PC-3 (cell line): ENCODE results near the gene PRDM1. TPM values are rescaled to one million over a fixed set of nuclear protein-coding genes. Genes with fewer than 3 reads are reported as not detected.

ENCODE experiments used
- ATAC-seq: fragments of 200-7000 bp; cut with Tn5 transposase; 2 replicates; pipeline ENCODE4 v1.9.1; 2020; ENCODE audit warnings: mild to moderate bottlenecking, moderate library complexity
- BruUV-seq: library from RNA; stranded (reverse); fragments of 400-500 nt; replicated peaks from 2 replicates; lab custom pipeline; 2021; lab: Mats Ljungman, UMichigan
- CTCF ChIA-PET: fragments of 300-600 bp; sonication (Branson Sonifier 250); formaldehyde crosslinking; loops from one replicate; lab custom pipeline; 2022; ENCODE audit warnings: antibody characterized with exemption; lab: Charles Lee
- POLR2A ChIA-PET: fragments of 300-600 bp; sonication (Branson Sonifier 250); formaldehyde crosslinking; loops from one replicate; lab custom pipeline; 2022; ENCODE audit warnings: antibody characterized with exemption; ENCODE audit not compliant: unreplicated experiment; lab: Charles Lee
- DNase-seq: peaks from one replicate; pipeline ENCODE4 v3.0.0-alpha.2; 2015
- H2AFZ ChIP-seq: fragments of 300-600 bp; sonication (generic); 2 replicates; pipeline ENCODE4 v1.6.0; 2016; ENCODE audit warnings: antibody characterized with exemption, low read length
- H3F3A ChIP-seq: fragments of 300-600 bp; sonication (generic); one replicate; pipeline ENCODE4 v1.6.0; 2017; ENCODE audit warnings: antibody characterized with exemption, low read length, control low read depth, mild to moderate bottlenecking; ENCODE audit not compliant: unreplicated experiment
- H3K27ac ChIP-seq: fragments of 300-600 bp; sonication (generic); 2 replicates; pipeline ENCODE4 v1.5.1; 2016; ENCODE audit warnings: mild to moderate bottlenecking, low read length
- H3K27me3 ChIP-seq: fragments of 300-600 bp; sonication (generic); 2 replicates; pipeline ENCODE4 v1.6.1; 2016; ENCODE audit warnings: low read length, mixed read lengths
- H3K36me3 ChIP-seq: fragments of 300-600 bp; sonication (generic); 2 replicates; pipeline ENCODE4 v1.6.1; 2016; ENCODE audit warnings: low read depth, mixed run types, low read length, mixed read lengths
- H3K4me1 ChIP-seq: fragments of 300-600 bp; sonication (generic); 2 replicates; pipeline ENCODE4 v1.5.1; 2016; ENCODE audit warnings: low read length; ENCODE audit not compliant: insufficient read depth
- H3K4me2 ChIP-seq: fragments of 300-600 bp; sonication (generic); 2 replicates; pipeline ENCODE4 v1.6.0; 2016; ENCODE audit warnings: low read length
- H3K4me3 ChIP-seq: fragments of 300-600 bp; sonication (generic); 2 replicates; pipeline ENCODE4 v1.5.1; 2016; ENCODE audit warnings: mild to moderate bottlenecking, low read length, mixed read lengths
- H3K79me2 ChIP-seq: fragments of 300-600 bp; sonication (generic); 2 replicates; pipeline ENCODE4 v1.6.1; 2017; ENCODE audit warnings: low read length, mixed read lengths
- H3K9ac ChIP-seq: fragments of 300-600 bp; sonication (generic); 2 replicates; pipeline ENCODE4 v1.6.0; 2016; ENCODE audit warnings: mild to moderate bottlenecking, low read length
- H3K9me2 ChIP-seq: fragments of 300-600 bp; sonication (generic); replicated peaks from 2 replicates; pipeline ENCODE4 v1.6.1; 2016; ENCODE audit warnings: mixed run types, low read length, mixed read lengths
- H3K9me3 ChIP-seq: fragments of 300-600 bp; sonication (generic); 2 replicates; pipeline ENCODE4 v1.6.1; 2016; ENCODE audit warnings: low read length, mixed read lengths
- H4K20me1 ChIP-seq: fragments of 300-600 bp; sonication (generic); 2 replicates; pipeline ENCODE4 v1.6.1; 2016; ENCODE audit warnings: low read length, mixed read lengths
- CTCF ChIP-seq: fragments of 300-600 bp; sonication (generic); conservative IDR thresholded peaks from 2 replicates; pipeline ENCODE4 v1.5.1; 2017; ENCODE audit warnings: antibody characterized with exemption, low read depth, mild to moderate bottlenecking, low read length
- EZH2 ChIP-seq: fragments of 300-600 bp; sonication (generic); IDR thresholded peaks from one replicate; pipeline ENCODE4 v1.6.1; 2017; ENCODE audit warnings: antibody characterized with exemption, mild to moderate bottlenecking, low read length; ENCODE audit not compliant: unreplicated experiment
- EZH2phosphoT487 ChIP-seq: fragments of 300-600 bp; sonication (generic); IDR thresholded peaks from 2 replicates; pipeline ENCODE4 v1.6.1; 2018; ENCODE audit warnings: mild to moderate bottlenecking, antibody characterized with exemption, low read length, borderline replicate concordance
- intact Hi-C: fragments of 100-400 bp; cut with micrococcal nuclease; formaldehyde crosslinking; loops from 2 replicates; pipeline ENCODE4 v1.9.0; 2023
- total RNA-seq: library from RNA; depleted of rRNA; stranded (reverse); fragments of >200 nt; gene quantifications from 2 replicates; pipeline ENCODE4 v1.2.3, GENCODE V29; 2014

PRDM1 gene
- total RNA-seq, 1 experiment from 2014 or later = 2.0 TPM

DNA sequence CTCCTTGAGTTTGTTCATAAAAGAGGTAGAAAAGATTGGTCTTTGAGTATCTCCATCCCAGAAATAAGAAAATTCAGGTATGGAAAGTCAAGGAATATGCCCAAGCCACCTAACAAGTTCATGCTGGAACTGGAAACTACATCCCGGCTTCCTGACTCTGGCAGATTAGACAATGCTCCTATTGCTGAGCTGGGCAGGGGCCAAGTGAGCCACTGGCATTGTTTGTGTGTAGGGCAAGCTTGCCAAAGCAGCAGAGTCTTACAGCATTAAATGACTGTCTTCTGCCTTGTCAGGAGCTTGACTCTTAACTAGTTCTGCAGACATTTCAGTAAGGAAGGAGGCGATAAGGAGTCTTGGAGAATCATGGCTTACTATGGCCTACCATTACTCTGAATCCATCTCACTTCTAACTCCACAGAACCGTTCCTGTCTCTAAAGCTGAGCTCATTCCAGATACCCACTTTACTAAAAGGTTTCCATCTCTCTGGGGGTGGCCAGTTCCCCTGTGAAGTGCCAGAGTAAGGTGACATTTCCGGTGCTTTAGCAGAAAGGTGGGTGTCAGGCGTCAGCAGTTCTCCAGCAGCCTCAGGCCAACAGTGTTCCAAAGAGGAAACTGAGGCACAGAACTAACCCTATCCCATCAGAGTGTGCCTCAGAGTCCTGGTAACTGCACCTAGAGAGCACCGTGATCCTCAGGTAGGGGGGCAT lies 30.1 kb downstream of the PRDM1 start:
- no peaks in the 10 kb centered on the region for H4K20me1 ChIP-seq
- H3K9me3 ChIP-seq = no peaks in the 10 kb centered on the region
- H3K9me2 ChIP-seq = no peaks in the 10 kb centered on the region
- ChIA-PET POLR2A (no interaction called here), CTCF (no interaction called here)
- H3K4me1 ChIP-seq = peaks cover 37% of the 10 kb centered on the region
- no peaks in the 10 kb centered on the region for H3F3A ChIP-seq
- H3K27me3 ChIP-seq = no peaks in the 10 kb centered on the region
- TF ChIP-seq EZH2phosphoT487 (no peak), EZH2 (no peak), CTCF (no peak)
- H3K4me3 ChIP-seq = no peak overlapping the region
- ATAC-seq (0 out of 2 replicates have a peak, but pooled peaks have one; percentile 11), DNase-seq (peak; percentile 62)
- BruUV-seq = no TSS peak
- H3K9ac ChIP-seq = no peak overlapping the region
- no peaks in the 10 kb centered on the region for H3K36me3 ChIP-seq
- intact Hi-C loops = no loop called here
- H3K27ac ChIP-seq = no peak overlapping the region
- no peak overlapping the region for H3K4me2 ChIP-seq
- H2AFZ ChIP-seq = no peak overlapping the region
- H3K79me2 ChIP-seq = no peaks in the 10 kb centered on the region

- H3K4me1 ChIP-seq = peaks cover 33% of the 10 kb centered on the region
- no TSS peak for BruUV-seq
- no peaks in the 10 kb centered on the region for H3K36me3 ChIP-seq
- no peak for ATAC-seq
- TF ChIP-seq EZH2phosphoT487 (no peak), CTCF (no peak), EZH2 (no peak)
- H3F3A ChIP-seq = no peaks in the 10 kb centered on the region
- no peak overlapping the region for H3K27ac ChIP-seq
- intact Hi-C loops = no loop called here
- H3K9me3 ChIP-seq = no peaks in the 10 kb centered on the region
- ChIA-PET POLR2A (interaction anchor here (0.6 kb wide), 1 partner anchor 208 kb away, joined by 6 read pairs; no protein-coding TSS in a partner anchor), CTCF (interaction anchor here (0.7 kb wide), 1 partner anchor 9 kb away, joined by 3 read pairs; no protein-coding TSS in a partner anchor)
- H2AFZ ChIP-seq = no peak overlapping the region
- H3K4me2 ChIP-seq = no peak overlapping the region
- H3K4me3 ChIP-seq = no peak overlapping the region
- no peak for DNase-seq
- H3K79me2 ChIP-seq = no peaks in the 10 kb centered on the region
- H4K20me1 ChIP-seq = no peaks in the 10 kb centered on the region
- H3K27me3 ChIP-seq = no peaks in the 10 kb centered on the region
- H3K9ac ChIP-seq = no peak overlapping the region
- no peaks in the 10 kb centered on the region for H3K9me2 ChIP-seq
Observed at GRCh38 chr6:106117579-106117978, 31.4 kb downstream of the PRDM1 start.

DNA sequence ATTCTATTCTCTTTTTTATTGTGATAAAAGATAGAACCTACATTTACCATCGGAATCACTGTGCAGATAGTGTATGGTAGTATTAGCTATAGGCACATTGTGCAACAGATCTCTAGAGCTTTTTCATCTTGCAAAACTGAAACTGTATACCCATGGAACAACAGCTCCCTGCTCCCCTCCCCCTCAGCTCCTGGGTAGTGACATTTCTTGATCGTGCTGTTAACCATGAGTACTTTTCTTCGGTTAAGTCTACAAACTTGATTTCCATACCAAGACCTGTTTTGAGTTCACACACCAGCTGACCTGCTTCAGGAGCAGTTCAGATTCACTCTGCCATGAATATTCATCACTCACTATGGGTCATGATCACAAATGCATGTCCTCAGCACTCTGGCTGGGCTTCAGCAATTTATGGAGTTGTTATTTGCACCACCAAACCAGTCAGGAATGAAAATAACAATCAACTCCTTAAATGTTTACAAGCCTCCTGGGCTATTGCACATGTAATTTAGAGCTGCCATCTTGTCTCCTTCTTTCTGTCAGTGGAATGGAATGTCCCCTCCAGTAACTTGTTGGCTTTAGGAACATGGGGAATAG lies 32.8 kb downstream of the PRDM1 start:
- intact Hi-C loops = no loop called here

More for the DNA sequence above, 32.8 kb downstream of the PRDM1 start:
- Histone ChIP-seq H4K20me1 (no peaks in the 10 kb centered on the region), H3K4me1 (peaks cover 28% of the 10 kb centered on the region), H3K9me2 (no peaks in the 10 kb centered on the region), H3K4me3 (no peak overlapping the region; the same call in 1 of the 2 replicates), H3K36me3 (no peaks in the 10 kb centered on the region), H3K9ac (no peak overlapping the region), H3K4me2 (peak overlapping the region; percentile 42), H3K27ac (peak overlapping the region; percentile 73), H3K79me2 (no peaks in the 10 kb centered on the region), H2AFZ (peak overlapping the region; percentile 54), H3F3A (no peaks in the 10 kb centered on the region), H3K27me3 (no peaks in the 10 kb centered on the region), H3K9me3 (no peaks in the 10 kb centered on the region)
- TF ChIP-seq CTCF (no peak), EZH2 (no peak), EZH2phosphoT487 (no peak)
- BruUV-seq = no TSS peak
- DNase-seq (no peak), ATAC-seq (no peak; the same call in 1 of the 2 replicates)
- ChIA-PET POLR2A (interaction anchor here (0.6 kb wide), 2 partner anchors 16 to 28 kb away, joined by 3 read pairs; no protein-coding TSS in a partner anchor), CTCF (no interaction called here)
